HEK293T (cell line): ENCODE data around the gene RAB6A.

Source experiments
- CTCF ChIA-PET: fragments of 350-600 bp; formaldehyde crosslinking; extraction: SDS; loops from one replicate; lab custom pipeline; 2021; ENCODE audit warnings: antibody characterized with exemption, inconsistent platforms; lab: Yijun Ruan, JAX
- POLR2A ChIA-PET: fragments of 350-600 bp; formaldehyde crosslinking; extraction: SDS; loops from one replicate; lab custom pipeline; 2020; ENCODE audit warnings: antibody characterized with exemption, inconsistent platforms; lab: Yijun Ruan, JAX
- DNase-seq: peaks from one replicate; pipeline ENCODE4 v3.0.0; 2012; ENCODE audit warnings: mixed read lengths; ENCODE audit errors: extremely low spot score
- ARNT ChIP-seq: fragments of 450-650 bp; IDR thresholded peaks from 2 replicates; pipeline ENCODE4 v1.6.1; 2017; ENCODE audit warnings: mild to moderate bottlenecking
- BHLHE40 ChIP-seq: fragments of 450-650 bp; IDR thresholded peaks from 2 replicates; pipeline ENCODE4 v1.6.1; 2016; ENCODE audit warnings: mild to moderate bottlenecking, moderate library complexity, borderline replicate concordance
- CTBP1 ChIP-seq: fragments of 450-650 bp; IDR thresholded peaks from 2 replicates; pipeline ENCODE4 v1.6.1; 2016; ENCODE audit warnings: borderline replicate concordance
- ELF4 ChIP-seq: fragments of 450-650 bp; IDR thresholded peaks from 2 replicates; pipeline ENCODE4 v1.6.1; 2017; ENCODE audit warnings: antibody characterized with exemption
- FOXA1 ChIP-seq: fragments of 450-650 bp; IDR thresholded peaks from 2 replicates; pipeline ENCODE4 v1.6.1; 2016; ENCODE audit warnings: mild to moderate bottlenecking
- FOXK2 ChIP-seq: fragments of 450-650 bp; IDR thresholded peaks from 2 replicates; pipeline ENCODE4 v1.6.1; 2016; ENCODE audit warnings: mild to moderate bottlenecking
- FOXM1 ChIP-seq: fragments of 450-650 bp; IDR thresholded peaks from 2 replicates; pipeline ENCODE4 v1.6.1; 2017; ENCODE audit warnings: mild to moderate bottlenecking, borderline replicate concordance
- HDGF ChIP-seq: fragments of 450-650 bp; IDR thresholded peaks from 2 replicates; pipeline ENCODE4 v1.6.1; 2017; ENCODE audit warnings: antibody characterized with exemption, borderline replicate concordance
- L3MBTL2 ChIP-seq: fragments of 450-650 bp; conservative IDR thresholded peaks from 2 replicates; pipeline ENCODE4 v1.6.1; 2016; ENCODE audit warnings: mild to moderate bottlenecking
- LEF1 ChIP-seq: fragments of 450-650 bp; IDR thresholded peaks from 2 replicates; pipeline ENCODE4 v1.6.1; 2017; ENCODE audit warnings: mild to moderate bottlenecking, borderline replicate concordance
- NFRKB ChIP-seq: fragments of 450-650 bp; IDR thresholded peaks from 2 replicates; pipeline ENCODE4 v1.6.1; 2016; ENCODE audit warnings: mild to moderate bottlenecking, moderate library complexity
- PKNOX1 ChIP-seq: fragments of 450-650 bp; IDR thresholded peaks from 2 replicates; pipeline ENCODE4 v1.6.1; 2016
- SP1 ChIP-seq: fragments of 450-650 bp; IDR thresholded peaks from 2 replicates; pipeline ENCODE4 v1.6.1; 2017
- SUZ12 ChIP-seq: fragments of 450-650 bp; IDR thresholded peaks from 2 replicates; pipeline ENCODE4 v1.6.1; 2016; ENCODE audit warnings: mild to moderate bottlenecking
- TARDBP ChIP-seq: fragments of 450-650 bp; IDR thresholded peaks from 2 replicates; pipeline ENCODE4 v1.6.1; 2016
- ZNF384 ChIP-seq: fragments of 450-650 bp; IDR thresholded peaks from 2 replicates; pipeline ENCODE4 v1.6.1; 2016

Gene RAB6A

GRCh38 chr11:73726825-73727224, 34.0 kb downstream of the RAB6A start:
- no peak for DNase-seq
- ChIA-PET CTCF (no interaction called here), POLR2A (interaction anchor here (1.1 kb wide), 1 partner anchor 53 kb away, joined by 4 read pairs; no protein-coding TSS in a partner anchor)
- TF ChIP-seq ZNF384 = no peak
- TF ChIP-seq ELF4 = no peak
- no peak for TF ChIP-seq FOXM1
- no peak for TF ChIP-seq NFRKB
- TF ChIP-seq SP1 = no peak
- TF ChIP-seq FOXK2 = no peak
- no peak for TF ChIP-seq HDGF

- no peak for DNase-seq
- no peak for TF ChIP-seq LEF1
- no peak for TF ChIP-seq ZNF384
- no peak for TF ChIP-seq TARDBP
- TF ChIP-seq ARNT = no peak
- TF ChIP-seq L3MBTL2 = no peak
- TF ChIP-seq SP1 = no peak
- no peak for TF ChIP-seq CTBP1
- TF ChIP-seq ELF4 = no peak
- no peak for TF ChIP-seq NFRKB
- TF ChIP-seq FOXA1 = no peak
- TF ChIP-seq FOXM1 = no peak
- TF ChIP-seq HDGF = no peak
- TF ChIP-seq SUZ12 = no peak
- TF ChIP-seq PKNOX1 = no peak
- TF ChIP-seq FOXK2 = no peak
- no peak for TF ChIP-seq BHLHE40
- CTCF ChIA-PET = no interaction called here
- POLR2A ChIA-PET = no interaction called here
Measured at GRCh38 chr11:73717136-73717535, 43.7 kb downstream of the RAB6A start.

- POLR2A ChIA-PET = no interaction called here
- TF ChIP-seq FOXK2 (no peak), TARDBP (no peak), ARNT (no peak), NFRKB (no peak), BHLHE40 (no peak), SUZ12 (no peak), PKNOX1 (no peak), FOXA1 (no peak), ZNF384 (no peak), L3MBTL2 (no peak), CTBP1 (no peak), SP1 (no peak), FOXM1 (no peak), LEF1 (no peak), HDGF (no peak), ELF4 (no peak)
- CTCF ChIA-PET = no interaction called here
- DNase-seq = no peak
Measured at GRCh38 chr11:73716153-73717056, 44.5 kb downstream of the RAB6A start.

GRCh38 chr11:73715541-73715940, 45.3 kb downstream of the RAB6A start:
- POLR2A ChIA-PET = no interaction called here
- CTCF ChIA-PET = no interaction called here

GRCh38 chr11:73710964-73711363, 49.9 kb downstream of the RAB6A start:
- ChIA-PET POLR2A (no interaction called here), CTCF (no interaction called here)
- no peak for TF ChIP-seq HDGF
- no peak for TF ChIP-seq ARNT
- no peak for TF ChIP-seq PKNOX1
- TF ChIP-seq BHLHE40 = no peak
- TF ChIP-seq CTBP1 = no peak
- no peak for TF ChIP-seq LEF1
- DNase-seq = no peak

More at GRCh38 chr11:73715541-73715940, 45.3 kb downstream of the RAB6A start:
- DNase-seq = no peak
- TF ChIP-seq ZNF384 (no peak), ARNT (no peak)

GRCh38 chr11:73705053-73705452, 55.8 kb downstream of the RAB6A start:
- TF ChIP-seq CTBP1 = no peak
- TF ChIP-seq PKNOX1 = no peak
- TF ChIP-seq FOXM1 = no peak
- no peak for TF ChIP-seq SUZ12
- no peak for TF ChIP-seq LEF1
- no peak for TF ChIP-seq TARDBP
- TF ChIP-seq ZNF384 = no peak
- no peak for TF ChIP-seq SP1
- TF ChIP-seq ARNT = no peak
- no peak for TF ChIP-seq L3MBTL2
- TF ChIP-seq BHLHE40 = no peak
- no peak for TF ChIP-seq FOXA1
- TF ChIP-seq FOXK2 = no peak
- TF ChIP-seq NFRKB = no peak
- DNase-seq = no peak
- ChIA-PET POLR2A (no interaction called here), CTCF (interaction anchor here (0.7 kb wide), 1 partner anchor 309 kb away, joined by 3 read pairs; no protein-coding TSS in a partner anchor)
